Hematopoietic multipotent progenitor cell treated with erythropoietin and hydrocortisone succinate and interleukin-3 and kit ligand, for 17 days (in vitro differentiated cells): ENCODE results near the gene EMILIN3.

Source experiments
- DNase-seq: peaks from one replicate; pipeline ENCODE4 v3.0.0-alpha.2; 2015; ENCODE audit warnings: low spot score

Gene EMILIN3

GRCh38 chr20:41364236-41364855, 2.3 kb downstream of the EMILIN3 start:
- DNase-seq = no peak

GRCh38 chr20:41363601-41364000, 3.0 kb downstream of the EMILIN3 start:
- no peak for DNase-seq

- no peak for DNase-seq
Observed at GRCh38 chr20:41362748-41363140, 3.9 kb downstream of the EMILIN3 start.

GRCh38 chr20:41361757-41362747, 4.6 kb downstream of the EMILIN3 start:
- DNase-seq = no peak

GRCh38 chr20:41360831-41361756, 5.5 kb downstream of the EMILIN3 start:
- no peak for DNase-seq

- DNase-seq = no peak
Observed at GRCh38 chr20:41359541-41360011, 7.0 kb downstream of the EMILIN3 start.

GRCh38 chr20:41358717-41359116, 7.9 kb downstream of the EMILIN3 start:
- no peak for DNase-seq

GRCh38 chr20:41358230-41358629, 8.4 kb downstream of the EMILIN3 start:
- no peak for DNase-seq

GRCh38 chr20:41357424-41358163, 9.0 kb downstream of the EMILIN3 start:
- DNase-seq = no peak

- no peak for DNase-seq
Observed at GRCh38 chr20:41356951-41357350, 9.7 kb downstream of the EMILIN3 start.

- no peak for DNase-seq
Observed at GRCh38 chr20:41355598-41356203, 10.9 kb downstream of the EMILIN3 start.

GRCh38 chr20:41355192-41355591, 11.4 kb downstream of the EMILIN3 start:
- DNase-seq = no peak

GRCh38 chr20:41353530-41353929, 13.1 kb downstream of the EMILIN3 start:
- no peak for DNase-seq

GRCh38 chr20:41352666-41353065, 14.0 kb downstream of the EMILIN3 start:
- no peak for DNase-seq

GRCh38 chr20:41352106-41352505, 14.5 kb downstream of the EMILIN3 start:
- DNase-seq = no peak

GRCh38 chr20:41350408-41350962, 16.1 kb downstream of the EMILIN3 start:
- DNase-seq = no peak

GRCh38 chr20:41349943-41350342, 16.7 kb downstream of the EMILIN3 start:
- DNase-seq = no peak

- no peak for DNase-seq
Observed at GRCh38 chr20:41349266-41349665, 17.4 kb downstream of the EMILIN3 start.

- no peak for DNase-seq
Observed at GRCh38 chr20:41348430-41349172, 18.0 kb downstream of the EMILIN3 start.
